Natural killer cell (primary cell): Measurements from ENCODE around the gene FAM25G. TPM values are rescaled to one million over a fixed set of nuclear protein-coding genes. Genes with fewer than 3 reads are reported as not detected.

ENCODE experiments used
- ATAC-seq, 3 donors: fragments of 150-1000 bp in 2 of 3; fragments of 200-7000 bp in 1 of 3; cut with Tn5 transposase; 1 replicate in 1 of 3; 2 replicates in 2 of 3; pipeline ENCODE4 v1.10.0; 2021; ENCODE audit warnings: mild to moderate bottlenecking in 2 of 3, moderate library complexity in 2 of 3
- DNase-seq, 2 donors: peaks; one replicate each; pipeline versions ENCODE4 v3.0.0 to v3.0.0-alpha.2; 2013 to 2021; ENCODE audit warnings: mixed read lengths in 1 of 2
- H3K27ac ChIP-seq: one replicate; pipeline ENCODE4 v1.5.1; 2013; ENCODE audit warnings: mild to moderate bottlenecking, low read length
- H3K27me3 ChIP-seq: one replicate; pipeline ENCODE4 v1.6.1; 2013; ENCODE audit warnings: low read length; ENCODE audit not compliant: control insufficient read depth, insufficient read depth
- H3K36me3 ChIP-seq: one replicate; pipeline ENCODE4 v1.6.1; 2013; ENCODE audit warnings: low read length; ENCODE audit not compliant: control insufficient read depth, insufficient read depth
- H3K4me1 ChIP-seq: one replicate; pipeline ENCODE4 v1.6.1; 2013; ENCODE audit warnings: low read length; ENCODE audit not compliant: control insufficient read depth, insufficient read depth
- H3K4me3 ChIP-seq: one replicate; pipeline ENCODE4 v1.5.1; 2013; ENCODE audit warnings: low read length
- H3K9me3 ChIP-seq: one replicate; pipeline ENCODE4 v1.6.1; 2013; ENCODE audit warnings: low read length; ENCODE audit not compliant: control insufficient read depth, insufficient read depth
- H3K27ac Mint-ChIP-seq, 2 donors: one replicate each; pipeline ENCODE4 v1.8.0; 2022; ENCODE audit warnings: mild to moderate bottlenecking in 2 of 2, mixed read lengths in 2 of 2, moderate library complexity in 1 of 2
- H3K27me3 Mint-ChIP-seq, 2 donors: one replicate each; pipeline ENCODE4 v1.8.0; 2022; ENCODE audit warnings: low read depth in 2 of 2, mixed read lengths in 2 of 2
- H3K36me3 Mint-ChIP-seq: one replicate; pipeline ENCODE4 v1.8.0; 2022; ENCODE audit warnings: mixed read lengths
- H3K4me1 Mint-ChIP-seq, 2 donors: one replicate each; pipeline ENCODE4 v1.8.0; 2022; ENCODE audit warnings: mixed read lengths in 2 of 2
- H3K4me3 Mint-ChIP-seq: one replicate; pipeline ENCODE4 v1.8.0; 2022; ENCODE audit warnings: mild to moderate bottlenecking, moderate library complexity, mixed read lengths
- H3K9me3 Mint-ChIP-seq, 2 donors: one replicate each; pipeline ENCODE4 v1.8.0; 2022; ENCODE audit warnings: mixed read lengths in 2 of 2
- CTCF ChIP-seq: fragments of 200-600 bp; IDR thresholded peaks from one replicate; pipeline ENCODE4 v1.8.0; 2022; ENCODE audit warnings: antibody characterized with exemption
- WGBS: methylation state at CpG from one replicate; pipeline ENCODE4 v1.1.7; 2013; ENCODE audit warnings: missing lambda C conversion rate; ENCODE audit not compliant: insufficient coverage; 5-methylcytosine and 5-hydroxymethylcytosine counted together
- intact Hi-C: fragments of 100-400 bp; cut with micrococcal nuclease; formaldehyde crosslinking; loops from one replicate; pipeline ENCODE4 v1.14.2; 2022
- total RNA-seq, 4 donors: library from RNA; stranded (reverse); fragments of 120-200 nt in 1 of 4; gene quantifications; one replicate each; pipeline versions ENCODE4 v1.2.3 to v1.2.4, GENCODE V29; 2013 to 2022

The FAM25G gene
- total RNA-seq, 3 donors from 2014 or later (not counting 1 experiment from before 2014, with no cell fraction given), result not detected

GRCh38 chr10:47452495-47453140 lies 38.9 kb downstream of the FAM25G start:
- ATAC-seq, result no peak
- Mint-ChIP-seq H3K4me1 (no peaks in the 10 kb centered on the region), H3K36me3 (no peaks in the 10 kb centered on the region), H3K4me3 (no peak overlapping the region), H3K9me3 (peaks cover 0 to 5% of the 10 kb centered on the region in 2 donors), H3K27me3 (peaks cover 0 to 3% of the 10 kb centered on the region in 2 donors), H3K27ac (no peak overlapping the region)
- Histone ChIP-seq H3K4me1 (no peaks in the 10 kb centered on the region), H3K27me3 (no peaks in the 10 kb centered on the region), H3K36me3 (no peaks in the 10 kb centered on the region), H3K9me3 (no peaks in the 10 kb centered on the region), H3K4me3 (no peak overlapping the region), H3K27ac (no peak overlapping the region)
- 71% methylated on average over 10 of the region's 11 CpGs for WGBS
- intact Hi-C loops, result no loop called here
- TF ChIP-seq CTCF, result no peak
- no peak for DNase-seq

GRCh38 chr10:47451998-47452494 lies 39.5 kb downstream of the FAM25G start:
- intact Hi-C loops, result no loop called here
- Mint-ChIP-seq H3K4me3 (no peak overlapping the region), H3K4me1 (no peaks in the 10 kb centered on the region), H3K36me3 (no peaks in the 10 kb centered on the region), H3K27me3 (peaks cover 0 to 3% of the 10 kb centered on the region in 2 donors), H3K27ac (no peak overlapping the region), H3K9me3 (peaks cover 0 to 5% of the 10 kb centered on the region in 2 donors)
- Histone ChIP-seq H3K36me3 (no peaks in the 10 kb centered on the region), H3K27me3 (no peaks in the 10 kb centered on the region), H3K27ac (no peak overlapping the region), H3K4me1 (no peaks in the 10 kb centered on the region), H3K9me3 (no peaks in the 10 kb centered on the region), H3K4me3 (no peak overlapping the region)
- ATAC-seq (no peak), DNase-seq (no peak)
- no peak for TF ChIP-seq CTCF
- WGBS, result 72% methylated on average over 7 of the region's 7 CpGs

- no peak overlapping the region for H3K27ac Mint-ChIP-seq
- Histone ChIP-seq H3K4me3 (no peak overlapping the region), H3K9me3 (peaks cover 1% of the 10 kb centered on the region), H3K4me1 (no peaks in the 10 kb centered on the region), H3K27me3 (no peaks in the 10 kb centered on the region), H3K27ac (no peak overlapping the region), H3K36me3 (no peaks in the 10 kb centered on the region)
- no peak for TF ChIP-seq CTCF
- 82% methylated on average over 13 of the region's 13 CpGs for WGBS
- intact Hi-C loops, result no loop called here
- DNase-seq (no peak), ATAC-seq (no peak)
- peaks cover 0 to 5% of the 10 kb centered on the region in 2 donors for H3K9me3 Mint-ChIP-seq
- peaks cover 0 to 3% of the 10 kb centered on the region in 2 donors for H3K27me3 Mint-ChIP-seq
- H3K36me3 Mint-ChIP-seq, result no peaks in the 10 kb centered on the region
- no peaks in the 10 kb centered on the region for H3K4me1 Mint-ChIP-seq
- no peak overlapping the region for H3K4me3 Mint-ChIP-seq
These were observed 40.1 kb downstream of the FAM25G start for GRCh38 chr10:47451273-47451997.
